GOT3 (cell line): ENCODE measurements around the gene COL6A2.

Source experiments
- DNase-seq: peaks from one replicate; lab custom pipeline; 2025; ENCODE audit warnings: mixed read lengths; lab: John Stamatoyannopoulos, UW

Gene COL6A2

DNA sequence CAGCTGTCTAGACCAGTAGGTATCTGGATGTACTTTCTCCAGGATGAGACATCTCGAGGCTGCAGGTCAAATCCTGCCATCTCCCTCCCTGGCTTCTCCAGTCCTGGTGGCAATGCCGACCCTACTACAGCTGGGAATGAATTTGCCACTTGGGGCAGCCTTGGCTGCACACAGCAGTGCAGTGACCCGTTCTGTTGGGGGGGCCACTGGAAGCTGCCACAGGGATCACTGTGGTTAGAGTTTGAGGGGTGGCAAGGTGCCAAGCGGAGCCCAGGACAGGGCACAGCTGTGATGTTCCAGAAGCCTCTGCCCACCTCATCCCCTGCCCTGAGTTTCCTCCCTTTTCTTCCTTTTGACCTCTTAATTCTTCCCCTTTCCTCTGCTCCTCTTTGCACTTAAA lies 17.1 kb downstream of the COL6A2 start:
- no peak for DNase-seq

DNA sequence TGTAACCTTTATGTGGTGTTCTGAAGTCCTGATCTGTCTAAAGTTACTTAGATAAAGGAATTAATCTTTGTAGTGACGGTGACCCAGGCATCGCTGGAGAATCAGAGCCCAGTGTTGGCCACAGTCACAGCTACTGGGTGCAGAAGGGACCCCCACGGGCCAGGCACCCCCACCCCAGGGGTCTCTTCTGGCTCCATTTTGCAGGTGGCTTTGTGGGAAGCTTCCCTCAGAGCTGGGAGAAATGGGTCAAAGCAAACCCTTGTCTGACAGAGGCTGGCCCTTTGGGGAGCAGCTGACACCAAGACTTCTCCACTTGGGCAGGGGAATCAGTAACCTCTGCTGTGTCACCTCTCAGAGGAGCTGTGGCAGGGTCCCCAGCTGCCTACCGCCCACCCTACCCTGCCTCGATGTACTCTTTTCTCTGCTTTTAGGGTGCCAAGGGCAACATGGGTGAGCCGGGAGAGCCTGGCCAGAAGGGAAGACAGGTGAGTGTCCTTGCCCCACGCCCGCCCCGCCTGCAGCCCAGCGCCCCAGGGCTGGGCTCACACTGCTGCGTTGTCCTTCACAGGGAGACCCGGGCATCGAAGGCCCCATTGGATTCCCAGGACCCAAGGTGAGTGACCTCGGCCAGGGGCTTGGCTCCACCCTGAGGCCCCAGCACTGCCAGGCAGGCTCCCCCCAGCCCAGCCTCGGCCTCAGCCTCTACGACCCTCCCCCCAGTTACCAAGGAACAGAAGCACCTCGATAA lies 17.7 kb downstream of the COL6A2 start:
- DNase-seq = no peak

DNA sequence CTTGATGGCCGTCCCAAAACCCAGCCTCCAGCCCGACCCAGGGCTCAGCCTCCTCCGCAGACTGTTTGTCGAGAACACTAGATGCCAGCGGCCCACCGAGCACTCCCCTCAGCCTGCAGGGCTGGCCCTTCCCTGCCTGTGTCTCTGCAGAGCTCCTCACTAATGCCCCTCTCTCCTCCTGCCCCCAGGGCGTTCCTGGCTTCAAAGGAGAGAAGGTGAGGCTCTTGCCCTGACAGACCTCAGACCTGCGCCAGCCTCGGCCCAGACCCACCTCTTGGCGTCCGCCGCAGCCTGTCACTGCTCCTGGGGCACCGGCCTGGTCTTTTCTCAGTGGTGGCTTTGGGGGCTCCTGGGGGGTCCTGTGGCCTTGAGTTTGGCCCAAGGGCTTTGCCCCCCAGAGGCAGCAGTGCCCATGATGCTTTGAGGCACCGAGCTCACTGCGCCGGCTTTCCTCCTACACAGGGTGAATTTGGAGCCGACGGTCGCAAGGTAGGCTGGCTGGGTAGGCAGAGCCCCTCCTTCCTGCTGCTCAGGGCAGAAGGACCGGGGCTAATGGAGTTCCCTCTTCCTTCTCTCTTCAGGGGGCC lies 18.4 kb downstream of the COL6A2 start:
- no peak for DNase-seq

DNA sequence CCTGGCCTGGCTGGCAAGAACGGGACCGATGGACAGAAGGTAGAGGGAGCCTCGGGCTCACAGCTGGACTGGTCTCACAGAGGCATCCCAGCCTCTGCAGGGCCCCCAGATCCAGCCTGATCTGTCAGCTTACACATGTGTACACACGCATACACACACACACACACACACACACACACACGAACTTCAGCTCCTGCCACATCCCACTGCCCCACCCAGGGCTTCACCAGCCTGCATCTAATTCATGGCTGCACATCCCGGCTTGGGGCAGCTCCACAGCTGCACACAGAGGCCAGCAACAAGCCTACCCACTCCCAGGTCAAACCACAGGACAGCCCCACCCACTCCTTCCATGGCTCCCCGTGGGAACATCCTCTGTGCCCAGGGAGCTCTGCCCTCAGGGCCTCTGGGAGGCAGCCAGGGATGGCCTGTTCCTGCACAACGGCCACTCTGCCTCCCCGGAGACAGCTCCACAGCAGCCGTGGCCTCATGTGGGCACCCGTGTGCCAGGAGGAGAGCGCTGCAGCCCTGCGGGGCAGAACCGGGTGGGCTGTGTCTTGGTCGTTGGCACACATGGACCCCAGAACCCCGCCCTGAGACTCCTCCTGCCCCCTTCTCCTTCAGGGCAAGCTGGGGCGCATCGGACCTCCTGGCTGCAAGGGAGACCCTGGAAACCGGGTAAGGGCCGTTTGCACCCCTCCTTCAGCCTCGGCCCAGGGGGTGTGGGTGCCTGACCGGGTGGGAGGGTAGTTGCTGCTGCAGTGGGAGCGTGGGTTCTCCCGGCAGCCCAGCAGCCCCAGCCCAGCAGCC lies 19.1 kb downstream of the COL6A2 start:
- DNase-seq = no peak

DNA sequence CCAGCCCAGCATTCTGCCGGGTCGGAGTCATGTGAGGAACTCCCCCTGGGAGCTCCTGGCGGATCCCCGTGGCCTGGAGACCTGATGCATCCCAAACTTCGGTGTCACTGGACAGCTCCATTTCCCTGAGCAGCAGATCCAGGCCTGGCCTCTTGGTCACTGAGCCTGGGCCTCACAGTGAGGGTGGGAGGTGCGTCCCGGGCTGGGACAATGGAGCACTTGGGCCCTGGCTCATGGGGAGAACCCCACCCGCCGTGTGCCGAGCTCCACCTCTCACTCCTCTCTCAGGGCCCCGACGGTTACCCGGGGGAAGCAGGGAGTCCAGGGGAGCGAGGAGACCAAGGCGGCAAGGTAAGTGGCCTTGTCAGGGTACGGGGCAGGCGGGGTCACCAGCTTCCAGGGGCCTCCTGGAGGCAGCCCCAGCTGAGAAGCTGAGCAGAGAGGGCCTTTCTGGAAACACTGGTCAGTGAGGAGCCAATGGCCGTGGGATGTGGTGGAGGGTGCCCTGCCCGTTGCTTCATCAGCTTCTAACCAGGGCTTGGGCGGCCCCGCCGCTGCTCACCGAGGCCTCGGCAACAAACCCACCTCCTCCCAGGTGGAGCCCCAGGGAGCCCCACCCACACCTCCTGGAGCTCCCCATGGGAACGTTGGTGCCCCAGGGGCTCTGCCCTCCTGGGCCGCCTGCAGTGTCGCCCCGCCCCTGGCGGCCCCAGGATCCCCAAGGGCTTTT lies 19.8 kb downstream of the COL6A2 start:
- no peak for DNase-seq

DNA sequence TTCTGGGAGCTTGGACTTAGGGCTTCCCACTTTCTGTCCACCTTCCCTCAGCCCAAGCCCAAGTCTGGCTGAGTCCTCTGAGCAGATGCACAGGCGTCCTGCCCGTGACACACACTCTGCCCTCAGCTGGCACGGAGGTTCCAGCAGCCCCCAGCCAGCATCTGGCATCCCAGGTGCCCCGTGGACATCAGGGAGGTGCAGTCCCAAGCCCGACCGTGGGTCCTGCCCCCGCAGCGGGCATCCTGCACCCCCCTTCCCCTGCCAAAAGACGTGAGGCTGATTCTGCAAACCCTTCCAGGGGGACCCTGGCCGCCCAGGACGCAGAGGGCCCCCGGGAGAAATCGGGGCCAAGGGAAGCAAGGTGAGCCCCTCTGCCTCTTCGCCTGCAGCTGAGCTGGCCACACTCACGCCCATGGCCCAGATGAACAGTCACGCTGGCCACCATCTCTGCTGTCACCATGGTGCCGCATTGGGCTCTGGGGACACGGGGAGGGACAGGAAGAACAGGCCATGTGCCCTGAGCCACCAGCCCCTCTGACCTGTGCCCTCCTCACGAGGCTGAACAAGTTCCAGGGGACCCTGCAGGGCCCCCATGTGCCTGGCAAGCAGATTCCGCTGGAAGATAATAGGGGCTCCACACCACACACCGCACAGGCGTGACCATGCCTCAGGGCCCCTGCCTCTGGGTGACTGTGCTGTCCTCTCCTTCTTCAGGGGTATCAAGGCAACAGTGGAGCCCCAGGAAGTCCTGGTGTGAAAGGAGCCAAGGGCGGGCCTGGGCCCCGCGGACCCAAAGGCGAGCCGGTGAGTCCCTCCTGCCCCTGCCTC lies 20.6 kb downstream of the COL6A2 start:
- DNase-seq = no peak

DNA sequence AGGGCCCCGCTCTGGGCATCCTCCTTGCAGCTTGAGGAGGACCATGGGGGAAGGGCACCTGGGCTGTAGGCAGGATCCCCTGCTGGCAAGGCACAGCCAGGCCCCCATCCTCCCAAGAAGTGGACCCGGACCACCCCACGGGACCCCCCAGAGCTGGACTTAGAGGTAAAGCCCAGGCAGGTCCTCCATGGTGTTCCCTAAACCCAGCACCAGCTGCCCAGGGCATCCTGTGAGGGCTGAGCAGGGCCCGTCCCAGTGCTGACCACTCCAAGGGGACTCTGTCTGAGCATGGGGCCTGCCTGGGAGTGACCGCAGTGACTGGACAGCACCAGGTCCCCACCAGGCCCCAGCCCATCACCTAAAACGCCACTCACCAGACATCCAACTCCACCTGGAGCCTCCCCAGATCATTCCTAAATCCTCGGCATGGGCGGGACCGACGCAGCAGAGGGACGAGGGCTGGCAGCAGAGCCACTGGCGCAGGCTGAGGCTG lies 21.3 kb downstream of the COL6A2 start:
- no peak for DNase-seq

DNA sequence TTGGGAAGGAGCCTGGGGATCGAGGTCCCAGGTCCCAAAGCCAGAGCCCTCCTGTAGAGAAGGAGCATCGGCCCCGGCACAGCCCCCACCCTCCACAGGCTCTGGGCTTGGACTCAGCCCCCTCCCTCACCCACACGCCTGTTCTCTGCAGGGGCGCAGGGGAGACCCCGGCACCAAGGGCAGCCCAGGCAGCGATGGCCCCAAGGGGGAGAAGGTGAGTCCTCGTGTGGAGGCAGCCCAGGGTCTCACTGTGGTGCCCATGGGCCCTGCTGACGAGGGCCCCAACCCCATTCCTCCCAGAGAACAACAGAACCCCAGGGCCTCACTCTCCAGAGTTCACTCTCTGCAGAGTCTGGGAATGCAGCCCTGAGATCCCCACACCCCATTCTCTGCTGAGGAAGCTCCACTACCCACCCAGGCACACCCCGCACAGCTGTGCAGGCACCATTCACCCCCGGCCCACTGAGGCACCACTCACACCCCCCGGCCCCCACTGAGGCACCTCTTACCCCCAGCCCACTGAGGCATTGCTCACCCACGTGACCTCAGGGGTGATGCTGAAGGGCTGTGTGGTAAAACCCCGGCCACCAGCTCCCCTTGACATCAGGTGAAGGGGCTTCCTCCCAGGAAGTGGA lies 21.8 kb downstream of the COL6A2 start:
- no peak for DNase-seq

DNA sequence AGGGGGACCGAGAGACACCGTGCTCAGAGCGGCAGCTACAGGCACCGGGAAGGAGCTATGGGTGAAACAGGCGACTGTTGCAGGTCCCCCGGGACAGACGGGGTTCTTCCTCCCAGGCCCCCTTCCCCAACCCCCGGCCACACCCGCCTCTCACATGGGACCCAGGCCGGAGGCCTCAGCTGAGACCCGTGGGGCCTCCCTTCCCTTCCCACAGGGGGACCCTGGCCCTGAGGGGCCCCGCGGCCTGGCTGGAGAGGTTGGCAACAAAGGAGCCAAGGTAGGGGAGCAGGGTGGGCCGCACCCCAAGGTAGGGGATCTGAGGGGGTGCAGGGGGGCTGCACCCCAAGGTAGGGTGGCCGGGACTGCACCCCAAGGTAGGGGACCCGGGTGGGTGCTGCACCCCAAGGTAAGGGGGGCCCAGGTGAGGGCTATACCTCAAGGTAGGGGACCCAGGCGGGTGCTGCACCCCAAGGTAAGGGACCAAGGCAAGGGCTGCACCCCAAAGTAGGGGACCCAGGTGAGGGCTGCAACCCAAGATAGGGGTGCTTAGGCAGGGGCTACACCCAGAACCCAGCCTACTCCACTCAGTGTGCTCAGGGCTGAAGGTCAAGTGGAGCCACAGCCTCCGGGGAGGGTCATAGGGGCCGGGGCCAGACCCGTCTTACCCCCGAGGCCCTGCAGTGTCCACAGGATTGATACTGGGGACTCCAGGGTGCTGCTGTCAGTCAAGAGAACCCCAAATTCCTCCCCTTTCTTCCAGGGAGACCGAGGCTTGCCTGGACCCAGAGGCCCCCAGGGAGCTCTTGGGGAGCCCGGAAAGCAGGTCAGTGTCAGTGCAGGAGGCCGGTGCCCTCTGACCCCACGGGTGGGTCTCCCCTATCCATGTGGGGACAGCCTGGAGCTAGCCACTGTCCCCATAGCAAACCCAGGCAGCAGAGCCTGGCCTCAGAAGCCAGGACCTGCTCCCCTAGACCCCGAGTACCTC lies 22.7 kb downstream of the COL6A2 start:
- no peak for DNase-seq

DNA sequence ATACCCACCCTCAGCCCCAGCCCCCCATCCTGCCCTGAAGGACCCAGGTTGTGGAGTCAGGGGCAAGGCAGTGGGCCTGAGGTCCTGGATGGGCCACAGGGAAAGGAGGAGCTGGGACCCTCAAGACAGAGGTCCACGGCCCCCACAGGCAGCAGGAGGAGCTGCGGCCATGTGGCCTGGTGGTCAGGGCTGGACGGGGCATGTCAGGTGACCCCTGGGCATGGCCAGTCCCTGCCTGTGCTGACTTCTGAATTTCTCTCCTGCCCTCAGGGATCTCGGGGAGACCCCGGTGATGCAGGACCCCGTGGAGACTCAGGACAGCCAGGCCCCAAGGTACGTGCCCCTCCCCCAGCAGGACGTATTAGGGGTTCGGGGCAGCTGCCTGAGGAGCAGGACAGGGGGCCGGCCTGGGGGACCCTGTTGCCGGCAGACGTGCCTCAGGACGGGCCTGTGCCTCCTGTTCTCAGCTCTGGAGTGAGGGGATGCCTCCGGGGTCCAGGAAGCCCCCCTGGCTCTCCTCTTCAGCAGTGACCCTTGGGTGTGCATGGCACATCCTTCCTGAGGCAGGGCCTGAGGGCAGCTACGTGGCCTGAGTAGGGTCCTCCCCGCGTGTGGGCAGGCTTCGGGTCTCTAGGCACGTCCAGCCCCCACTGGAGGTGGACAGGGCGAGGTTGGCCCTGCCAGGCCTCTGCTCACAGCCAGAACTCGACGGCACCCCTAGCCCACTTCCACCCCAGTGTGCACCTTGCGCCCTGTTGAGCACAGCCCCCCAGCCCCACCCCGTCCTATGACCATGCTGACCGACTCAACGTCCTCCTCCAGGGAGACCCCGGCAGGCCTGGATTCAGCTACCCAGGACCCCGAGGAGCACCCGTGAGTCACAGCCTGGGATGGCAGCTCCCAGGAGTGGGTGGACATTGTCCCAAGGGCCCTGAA lies 23.6 kb downstream of the COL6A2 start:
- no peak for DNase-seq

DNA sequence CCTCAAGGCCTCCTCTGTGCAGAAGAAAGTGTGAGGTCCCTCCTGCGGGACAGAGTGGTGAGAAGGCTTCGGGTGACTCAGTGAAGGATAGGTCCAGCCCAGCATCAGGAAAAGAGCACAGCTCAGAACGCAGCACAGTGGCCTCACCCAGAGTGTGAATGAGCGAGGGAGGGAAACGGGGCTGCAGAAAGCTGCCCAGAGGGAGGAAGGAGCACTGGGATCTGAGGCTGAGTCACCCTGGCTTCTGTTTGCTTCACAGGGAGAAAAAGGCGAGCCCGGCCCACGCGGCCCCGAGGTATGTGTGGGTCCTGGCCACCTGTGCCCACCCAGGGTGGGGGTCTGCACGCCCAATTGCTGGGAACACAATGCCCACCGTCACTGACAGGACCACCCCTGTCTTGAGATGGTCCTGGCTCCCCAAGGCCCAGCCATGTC lies 24.3 kb downstream of the COL6A2 start:
- no peak for DNase-seq

DNA sequence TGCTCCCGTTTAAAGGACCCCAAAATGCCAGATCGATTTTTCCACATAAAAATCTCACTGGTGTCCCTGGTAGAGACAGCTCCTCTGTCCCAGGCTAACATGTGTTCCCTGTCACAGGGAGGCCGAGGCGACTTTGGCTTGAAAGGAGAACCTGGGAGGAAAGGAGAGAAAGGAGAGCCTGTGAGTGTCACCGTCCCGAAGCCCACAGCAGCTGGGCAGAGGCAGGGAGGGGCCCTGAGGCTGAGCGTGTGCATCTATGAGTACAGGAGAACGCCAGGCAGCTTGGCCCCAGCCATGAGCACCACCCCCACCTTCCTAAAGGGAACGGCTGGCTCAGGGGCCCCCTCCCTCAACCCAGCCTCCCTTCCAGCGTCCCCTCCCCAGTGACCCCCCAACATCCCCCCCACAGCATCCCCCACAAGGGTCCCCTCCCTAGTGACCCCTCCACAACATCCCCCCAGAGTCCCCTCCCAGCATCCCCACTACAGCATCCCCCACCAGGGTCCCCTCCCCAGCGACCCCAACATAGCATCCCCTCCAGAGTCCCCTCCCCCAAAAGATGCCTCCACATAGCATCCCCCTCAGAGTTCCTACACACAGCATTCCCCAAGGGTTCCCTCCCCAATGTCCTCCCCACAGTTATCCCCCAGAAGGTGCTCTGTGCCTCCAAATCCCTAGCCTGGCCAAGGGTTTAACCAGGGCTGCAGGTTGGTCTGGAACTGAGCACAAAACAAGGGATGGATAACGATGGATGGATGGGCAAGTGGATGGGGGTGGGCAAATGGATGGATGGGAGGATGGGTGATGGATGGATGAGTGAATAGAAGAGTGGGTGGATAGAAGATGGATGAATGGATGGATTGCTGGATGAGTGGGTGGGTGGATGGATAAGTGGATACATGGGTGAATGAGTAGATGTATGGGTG lies 25.1 kb downstream of the COL6A2 start:
- no peak for DNase-seq

DNA sequence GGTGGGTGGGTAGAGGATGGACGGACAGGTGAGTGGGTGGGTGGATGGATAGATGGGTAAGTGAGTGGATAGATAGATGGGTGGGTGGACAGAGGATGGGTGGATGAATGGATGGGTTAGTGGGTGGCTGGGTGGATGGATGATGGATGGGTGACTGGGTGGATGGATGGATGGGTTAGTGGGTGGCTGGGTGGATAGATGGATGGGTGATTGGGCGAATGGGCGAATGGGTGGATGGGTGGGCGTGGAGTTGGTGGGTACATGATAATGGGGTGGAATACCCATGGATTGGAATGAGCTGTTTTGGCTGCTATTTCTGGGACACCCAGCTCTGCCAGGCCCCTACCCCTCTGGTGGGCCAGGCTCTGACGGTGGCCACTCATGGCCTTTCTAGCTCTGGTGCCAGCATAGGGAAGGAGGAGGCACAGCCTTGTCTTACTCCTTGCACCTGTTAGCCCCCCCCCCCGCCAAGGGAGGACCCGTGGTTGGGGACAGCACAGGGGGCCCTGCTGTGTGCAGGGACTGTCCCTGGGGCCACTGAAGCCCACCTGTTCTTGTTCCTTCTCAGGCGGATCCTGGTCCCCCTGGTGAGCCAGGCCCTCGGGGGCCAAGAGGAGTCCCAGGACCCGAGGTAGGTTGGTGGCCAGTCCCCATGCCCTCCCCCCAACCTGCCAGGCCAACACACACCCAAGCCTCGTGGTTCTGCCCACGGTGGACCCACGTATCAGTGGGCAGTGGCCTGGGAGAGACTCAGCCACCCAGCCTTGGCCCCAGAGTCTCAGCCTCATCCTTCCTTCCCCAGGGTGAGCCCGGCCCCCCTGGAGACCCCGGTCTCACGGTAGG lies 26.4 kb downstream of the COL6A2 start:
- DNase-seq = no peak

DNA sequence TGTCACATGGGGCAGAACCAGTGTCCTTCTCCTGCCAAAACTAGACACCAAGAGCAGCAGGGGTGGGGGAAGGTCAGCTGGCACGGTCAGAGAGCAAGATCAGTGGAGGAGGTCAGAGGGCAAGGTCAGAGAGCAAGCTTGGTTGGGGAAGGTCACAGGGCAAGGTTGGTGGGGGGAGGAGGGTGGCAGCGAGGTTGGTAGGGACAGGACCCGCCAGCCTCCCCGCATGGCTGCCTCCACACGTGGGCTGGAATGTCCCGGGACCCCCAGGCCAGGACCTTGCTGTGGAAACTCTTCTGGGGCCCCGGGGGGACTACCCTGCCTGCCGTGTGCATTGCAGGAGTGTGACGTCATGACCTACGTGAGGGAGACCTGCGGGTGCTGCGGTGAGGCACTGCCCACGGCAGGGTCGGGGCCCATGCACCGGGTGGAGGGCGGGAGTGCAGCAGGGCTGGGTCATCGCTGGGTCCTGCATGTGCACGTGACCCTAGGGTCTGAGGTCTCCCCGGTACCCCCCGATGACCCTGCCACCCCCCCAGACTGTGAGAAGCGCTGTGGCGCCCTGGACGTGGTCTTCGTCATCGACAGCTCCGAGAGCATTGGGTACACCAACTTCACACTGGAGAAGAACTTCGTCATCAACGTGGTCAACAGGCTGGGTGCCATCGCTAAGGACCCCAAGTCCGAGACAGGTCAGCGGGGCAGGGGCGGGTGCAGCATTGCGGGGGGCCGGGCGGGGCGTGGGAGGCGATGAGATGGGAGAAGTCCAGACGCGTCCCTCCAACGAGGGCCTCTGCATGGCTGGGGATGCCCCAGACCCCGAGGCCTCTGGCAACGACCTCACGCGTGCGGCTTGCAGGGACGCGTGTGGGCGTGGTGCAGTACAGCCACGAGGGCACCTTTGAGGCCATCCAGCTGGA lies 27.3 kb downstream of the COL6A2 start:
- DNase-seq = no peak

DNA sequence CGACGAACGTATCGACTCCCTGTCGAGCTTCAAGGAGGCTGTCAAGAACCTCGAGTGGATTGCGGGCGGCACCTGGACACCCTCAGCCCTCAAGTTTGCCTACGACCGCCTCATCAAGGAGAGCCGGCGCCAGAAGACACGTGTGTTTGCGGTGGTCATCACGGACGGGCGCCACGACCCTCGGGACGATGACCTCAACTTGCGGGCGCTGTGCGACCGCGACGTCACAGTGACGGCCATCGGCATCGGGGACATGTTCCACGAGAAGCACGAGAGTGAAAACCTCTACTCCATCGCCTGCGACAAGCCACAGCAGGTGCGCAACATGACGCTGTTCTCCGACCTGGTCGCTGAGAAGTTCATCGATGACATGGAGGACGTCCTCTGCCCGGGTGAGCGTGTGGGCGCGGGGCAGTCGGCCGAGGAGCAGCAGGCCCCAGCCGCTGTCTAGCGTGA lies 28.0 kb downstream of the COL6A2 start:
- no peak for DNase-seq
